Fibroblast of the conjunctiva (primary cell): Measurements from ENCODE around the gene ANKMY1.
"Not testable (repeated sequence)": the region's sequence is repeated elsewhere in the genome, so short reads cannot be mapped to it uniquely, and the experiment has no call there.

Experiments used
- DNase-seq: peaks from one replicate; pipeline ENCODE4 v3.0.0-alpha.2; 2010; ENCODE audit warnings: low read depth

The ANKMY1 gene

DNA sequence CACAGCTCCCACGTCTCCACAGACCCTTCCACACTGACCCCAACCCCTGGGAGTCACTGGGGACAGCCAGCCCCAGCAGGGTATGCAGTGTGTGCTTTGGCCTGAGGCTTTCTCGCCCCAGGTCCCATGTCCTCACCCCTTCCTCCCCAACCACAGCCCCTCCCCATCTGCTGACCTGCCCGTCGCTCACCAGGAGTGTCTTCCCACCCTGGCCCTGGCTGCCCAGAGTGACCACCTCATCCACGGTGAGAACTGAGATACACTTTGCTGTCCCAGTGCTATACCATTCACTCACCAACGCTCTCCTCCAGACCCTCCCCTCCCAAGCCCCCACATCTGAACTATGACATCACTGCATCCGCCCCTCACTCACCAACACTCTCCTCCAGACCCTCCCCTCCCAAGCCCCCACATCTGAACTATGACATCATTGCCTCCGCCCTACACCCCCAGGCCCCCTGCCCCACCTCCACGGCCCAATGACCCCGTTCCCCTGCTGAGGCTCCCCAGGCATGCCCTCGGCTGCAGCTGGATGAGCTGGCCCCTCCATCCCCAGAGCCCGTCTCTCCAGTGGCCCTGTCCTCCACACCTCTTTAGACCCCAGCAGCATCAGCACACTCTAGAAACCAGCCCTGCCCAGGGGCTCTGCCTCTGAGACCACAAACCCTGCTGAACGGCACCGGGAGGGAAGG lies 55.2 kb downstream of the ANKMY1 start:
- DNase-seq, result no peak

DNA sequence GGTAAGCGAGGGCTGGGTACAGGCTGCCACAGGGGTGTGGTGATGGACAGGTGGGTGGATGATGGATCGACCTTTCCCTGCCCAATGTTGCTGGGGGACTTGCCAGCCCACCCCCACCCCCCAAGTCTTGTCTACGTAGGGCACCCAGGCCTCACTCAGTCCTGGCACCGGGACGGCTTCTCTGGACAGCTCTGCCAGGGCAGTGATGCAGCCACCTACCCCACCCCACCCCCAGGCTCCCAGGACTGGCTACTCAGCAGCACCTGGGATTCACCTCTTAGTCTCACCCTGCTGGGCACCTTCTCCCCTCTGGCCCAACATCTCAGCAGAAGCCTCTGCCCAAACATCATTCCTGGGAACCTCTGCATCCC lies 55.7 kb downstream of the ANKMY1 start:
- DNase-seq, result no peak

DNA sequence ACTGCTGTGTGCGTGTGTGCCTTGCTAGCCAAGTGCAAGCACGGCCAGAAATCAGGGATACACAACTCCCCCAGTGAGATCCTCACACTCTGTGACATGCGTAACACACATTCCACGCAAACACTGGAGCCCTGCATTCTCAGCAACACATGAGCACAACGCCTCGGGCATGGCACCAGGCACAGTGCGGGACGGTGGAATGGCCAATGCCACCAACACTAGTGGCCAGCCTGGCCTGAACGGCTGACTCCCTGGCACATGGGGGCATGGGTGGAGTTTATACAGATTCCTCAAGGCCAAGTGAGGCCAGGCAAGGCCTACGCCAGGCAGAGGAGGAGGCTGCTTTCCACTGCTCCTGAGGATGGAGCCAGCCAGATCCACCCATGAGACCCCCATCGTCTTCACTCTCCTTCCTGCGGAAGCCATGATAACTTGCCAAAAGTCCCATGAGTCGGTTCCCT lies 56.2 kb downstream of the ANKMY1 start:
- no peak for DNase-seq

DNA sequence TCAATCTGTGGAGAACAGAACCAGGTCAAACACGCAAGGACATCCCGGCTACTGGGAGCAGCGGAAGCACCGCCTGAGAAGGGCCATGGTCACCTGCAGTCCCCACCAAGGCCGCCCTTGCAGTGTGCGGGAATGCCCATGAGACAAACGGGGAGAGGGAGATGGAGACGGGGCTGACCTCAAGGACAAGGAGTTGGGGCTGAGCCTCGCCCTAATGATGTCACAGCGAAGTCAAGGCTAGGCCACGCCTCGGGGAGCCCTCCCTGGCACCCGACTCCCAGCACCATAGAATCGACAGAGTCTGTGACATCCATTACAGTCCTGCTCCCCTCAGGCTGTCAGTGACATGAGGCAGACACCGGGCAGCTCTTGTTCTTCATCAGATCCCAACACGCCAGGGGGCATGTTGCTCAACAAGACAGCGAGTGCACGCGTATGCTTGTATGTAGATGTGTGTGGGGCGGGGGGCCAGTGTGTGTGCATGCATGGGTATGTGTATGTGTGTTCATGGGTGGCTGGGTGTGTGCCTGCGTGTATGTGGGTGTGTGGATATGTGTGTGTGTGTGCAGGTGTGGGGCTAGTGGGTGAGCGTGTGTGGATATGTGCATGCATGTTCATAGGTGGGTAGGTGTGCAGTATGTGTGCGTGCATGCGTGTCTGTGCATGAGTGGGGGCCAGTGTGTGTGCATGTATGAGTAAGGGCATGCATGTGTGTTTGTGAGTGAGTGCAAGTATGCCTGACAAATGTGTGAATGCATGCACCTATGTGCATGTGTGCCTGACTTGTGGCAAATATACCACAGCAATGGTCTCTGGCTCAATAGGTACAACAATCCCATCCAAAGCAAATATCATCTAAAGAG lies 57.0 kb downstream of the ANKMY1 start:
- no peak for DNase-seq

DNA sequence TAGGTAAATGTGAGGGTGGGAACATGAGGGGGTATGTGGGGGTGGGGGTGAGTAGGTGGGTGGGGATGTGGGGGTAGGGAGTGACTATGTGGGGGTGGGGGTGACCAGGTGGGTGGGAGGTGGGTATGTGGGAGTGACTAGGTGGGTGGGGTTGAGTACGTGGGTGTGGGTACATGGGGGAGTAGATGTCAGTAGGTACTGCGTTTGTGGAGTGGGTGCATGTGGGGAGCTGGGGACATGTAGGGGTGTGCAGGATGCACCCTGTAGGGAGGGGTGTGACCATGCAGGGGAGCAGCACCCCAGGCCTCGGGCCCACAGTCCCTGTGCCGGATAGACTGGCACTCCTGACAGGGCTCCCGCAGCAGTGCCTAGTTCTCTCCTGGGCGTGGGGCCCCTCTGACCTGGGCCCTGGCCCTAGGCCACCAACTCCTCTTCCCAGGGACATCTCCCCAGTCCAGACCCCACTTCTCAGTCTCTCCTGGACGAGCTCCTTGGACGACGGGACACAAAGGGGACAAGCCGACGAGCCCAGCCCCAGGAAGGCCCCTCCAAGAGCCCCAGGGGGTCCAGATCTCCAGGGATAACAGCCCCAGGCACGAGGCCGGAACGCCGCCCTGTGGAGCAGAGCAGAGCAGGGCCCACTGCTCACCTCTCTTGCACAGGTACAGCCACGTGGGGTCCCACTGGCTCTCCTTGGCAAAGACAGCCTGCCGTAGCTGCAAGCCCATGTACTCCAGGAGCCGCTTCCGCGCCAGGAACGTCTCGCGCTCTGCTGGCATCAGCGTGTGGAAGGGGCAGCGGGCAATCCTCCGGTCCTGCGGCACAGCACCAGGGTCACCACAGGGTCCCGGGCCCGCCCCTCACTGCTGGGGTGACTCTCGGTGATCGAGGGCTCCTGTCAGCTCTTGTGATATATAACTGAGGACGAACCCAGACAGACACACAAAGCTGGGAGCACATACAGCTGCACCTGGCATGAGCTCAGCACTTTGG lies 58.2 kb downstream of the ANKMY1 start:
- DNase-seq, result no peak

DNA sequence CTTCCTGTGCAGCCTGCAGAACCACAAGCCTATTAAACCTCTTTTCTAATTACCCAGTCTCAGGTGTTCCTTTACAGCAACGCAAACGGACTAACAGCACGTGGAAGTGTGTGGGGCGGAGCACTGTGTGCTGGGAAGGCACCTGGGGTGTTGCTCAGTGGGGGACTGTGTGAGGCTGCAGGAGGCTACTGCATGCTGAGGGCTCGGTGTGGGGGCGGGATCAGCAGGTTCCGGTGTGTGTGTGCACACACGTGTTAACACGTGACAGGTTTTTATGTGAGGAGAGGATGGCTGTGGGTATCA lies 58.9 kb downstream of the ANKMY1 start:
- no peak for DNase-seq

DNA sequence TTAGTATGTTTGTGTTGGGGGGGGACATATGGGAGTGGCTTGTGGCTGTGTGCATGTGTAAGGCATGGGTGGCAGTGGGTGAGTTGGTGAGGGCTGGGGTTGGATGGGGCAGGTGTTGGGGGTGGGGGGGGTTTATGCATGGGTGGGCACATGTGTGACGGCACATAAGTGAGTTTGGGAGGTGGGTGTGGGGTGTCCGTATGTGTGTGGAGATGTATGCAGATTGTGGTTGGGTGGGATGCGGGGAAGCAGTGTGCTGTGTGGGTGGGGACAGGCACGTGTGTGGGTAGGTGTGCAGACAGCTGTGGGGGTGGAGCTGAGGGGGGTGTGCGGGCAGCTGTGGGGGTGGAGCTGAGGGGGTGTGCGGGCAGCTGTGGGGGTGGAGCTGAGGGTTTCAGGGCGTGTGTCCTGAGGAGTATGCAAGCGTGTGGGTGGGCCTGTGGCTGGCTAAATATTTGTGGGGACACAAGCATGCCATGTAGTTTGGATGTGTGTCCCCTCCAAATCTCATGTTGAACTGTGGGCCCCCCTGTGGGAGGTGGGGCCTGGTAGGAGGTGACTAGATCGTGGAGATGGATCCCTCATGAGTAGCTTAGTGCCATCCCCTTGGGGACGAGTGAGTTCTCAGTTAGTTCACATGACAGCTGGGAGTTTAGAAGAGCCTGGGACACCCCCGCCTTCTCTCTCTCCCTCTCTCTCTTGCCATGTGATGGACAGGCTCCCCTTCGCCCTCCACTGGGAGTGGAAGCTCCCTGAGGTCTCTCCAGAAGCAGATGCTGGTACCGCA lies 59.4 kb downstream of the ANKMY1 start:
- no peak for DNase-seq

DNA sequence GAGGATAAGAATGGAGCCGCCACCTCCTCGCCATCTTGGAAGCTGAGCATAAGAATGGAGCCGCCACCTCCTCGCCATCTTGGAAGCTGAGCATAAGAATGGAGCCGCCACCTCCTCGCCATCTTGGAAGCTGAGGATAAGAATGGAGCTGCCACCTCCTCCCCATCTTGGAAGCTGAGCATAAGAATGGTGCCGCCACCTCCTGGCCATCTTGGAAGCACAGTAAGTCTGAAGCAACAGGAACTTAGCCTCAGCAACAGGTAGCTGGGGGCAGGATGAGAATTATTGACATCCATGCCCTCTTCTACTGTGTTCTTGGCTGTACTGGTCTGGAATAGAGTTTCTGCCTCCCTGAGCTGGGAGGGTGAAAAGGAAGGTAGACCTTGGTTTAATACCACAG lies 60.7 kb downstream of the ANKMY1 start:
- peak; percentile 42 for DNase-seq

DNA sequence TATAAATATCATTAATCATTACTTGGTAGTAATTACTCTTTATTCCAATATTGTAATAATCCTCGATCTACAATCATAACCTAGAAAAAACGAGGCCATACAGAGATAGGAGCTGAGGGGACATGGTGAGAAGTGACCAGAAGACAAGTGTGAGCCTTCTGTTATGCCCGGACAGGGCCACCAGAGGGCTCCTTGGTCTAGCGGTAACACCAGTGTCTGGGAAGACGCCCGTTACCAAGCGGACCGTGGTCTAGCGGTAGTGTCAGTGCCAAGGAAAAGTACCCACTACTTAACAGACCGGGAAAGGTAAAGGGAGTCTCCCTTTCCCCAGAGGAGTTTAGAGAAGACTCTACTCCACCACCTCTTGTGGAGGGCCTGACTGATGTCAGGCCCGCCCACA lies 62.8 kb downstream of the ANKMY1 start:
- not testable (repeated sequence) for DNase-seq

DNA sequence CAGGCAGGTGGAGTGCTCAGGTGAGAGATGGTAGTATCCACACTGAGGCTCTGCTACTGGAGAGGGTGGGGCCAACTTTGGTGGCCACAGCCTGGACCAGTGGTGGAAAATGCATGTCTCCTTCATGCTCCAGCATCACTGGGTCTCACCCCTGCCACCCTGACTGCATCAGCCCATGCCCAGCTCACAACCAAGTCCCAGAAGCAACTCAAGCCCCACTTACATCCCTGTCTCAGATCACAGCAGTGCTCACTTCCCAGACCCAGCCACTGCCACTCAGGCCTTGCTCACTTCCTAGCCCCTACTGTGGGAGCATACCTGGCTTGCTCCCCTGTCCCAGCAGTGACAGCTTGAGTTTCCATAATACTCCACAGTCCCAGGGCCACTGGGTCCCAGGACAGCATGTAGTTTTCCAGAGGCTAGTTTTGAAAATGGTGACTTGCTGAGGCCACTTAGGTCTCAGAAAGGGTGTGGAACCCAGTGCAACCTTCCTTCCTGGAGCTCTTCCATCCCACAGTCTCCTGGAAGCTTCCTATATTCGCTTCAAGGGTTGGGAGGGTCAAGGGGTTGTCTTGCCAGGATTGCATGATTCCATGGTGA lies 63.5 kb downstream of the ANKMY1 start:
- no peak for DNase-seq

DNA sequence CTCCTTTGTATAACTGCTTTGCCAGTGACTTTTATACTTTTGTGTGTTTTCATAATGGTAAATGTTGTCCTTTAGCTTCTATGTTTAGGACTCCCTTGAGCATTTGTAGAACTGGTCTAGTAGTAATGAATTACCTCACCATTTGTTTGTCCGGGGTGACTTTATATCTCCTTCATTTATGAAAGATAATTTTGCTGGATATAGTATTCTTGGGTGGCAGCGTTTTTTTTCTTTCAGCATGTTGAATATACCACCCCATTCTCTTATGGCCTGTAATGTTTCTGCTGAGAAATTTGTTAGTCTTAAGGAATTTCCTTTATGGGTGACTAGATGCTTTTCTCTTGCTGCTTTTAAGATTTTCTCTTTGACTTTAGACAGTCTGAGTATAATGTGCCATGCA lies 66.3 kb downstream of the ANKMY1 start:
- no peak for DNase-seq

DNA sequence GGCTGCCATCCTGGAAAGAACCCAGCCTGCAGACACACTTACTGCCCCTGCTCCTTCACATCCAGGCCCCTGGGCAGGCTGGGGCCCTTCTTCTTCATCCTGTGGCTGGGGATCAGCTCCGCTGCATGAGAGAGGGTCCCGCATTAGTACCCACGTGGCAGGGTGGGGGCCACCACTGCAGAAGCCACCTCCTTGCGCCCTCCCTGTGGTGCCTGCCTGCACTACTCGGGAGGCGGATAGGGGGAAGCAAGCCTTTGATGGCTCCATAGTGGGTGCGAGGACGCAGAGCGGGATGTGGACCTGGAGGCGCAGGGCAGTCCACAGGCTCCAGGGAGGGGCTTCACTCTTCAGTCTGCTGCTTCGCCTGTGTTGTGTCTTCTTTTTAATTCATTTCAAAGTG lies 75.6 kb downstream of the ANKMY1 start:
- DNase-seq, result no peak

DNA sequence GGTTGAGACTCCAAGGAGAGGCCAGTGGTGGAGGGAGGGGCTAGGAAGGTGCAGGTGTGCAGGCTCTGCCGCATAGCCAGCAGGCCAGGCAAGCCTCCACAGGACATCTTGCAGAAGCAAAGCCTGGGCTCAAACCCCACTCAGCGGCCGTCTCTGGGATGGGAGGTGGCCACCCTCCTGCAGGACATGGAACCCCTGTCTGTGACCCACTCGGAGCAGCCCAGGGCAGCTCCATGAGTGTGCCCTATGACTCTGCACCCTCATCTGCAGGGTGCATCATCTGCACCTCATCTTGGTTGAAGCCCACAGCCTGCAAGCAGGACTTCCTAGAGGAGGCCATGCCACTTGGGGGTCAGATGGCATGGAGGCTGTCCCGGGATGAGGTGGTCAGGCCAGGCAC lies 76.1 kb downstream of the ANKMY1 start:
- no peak for DNase-seq

DNA sequence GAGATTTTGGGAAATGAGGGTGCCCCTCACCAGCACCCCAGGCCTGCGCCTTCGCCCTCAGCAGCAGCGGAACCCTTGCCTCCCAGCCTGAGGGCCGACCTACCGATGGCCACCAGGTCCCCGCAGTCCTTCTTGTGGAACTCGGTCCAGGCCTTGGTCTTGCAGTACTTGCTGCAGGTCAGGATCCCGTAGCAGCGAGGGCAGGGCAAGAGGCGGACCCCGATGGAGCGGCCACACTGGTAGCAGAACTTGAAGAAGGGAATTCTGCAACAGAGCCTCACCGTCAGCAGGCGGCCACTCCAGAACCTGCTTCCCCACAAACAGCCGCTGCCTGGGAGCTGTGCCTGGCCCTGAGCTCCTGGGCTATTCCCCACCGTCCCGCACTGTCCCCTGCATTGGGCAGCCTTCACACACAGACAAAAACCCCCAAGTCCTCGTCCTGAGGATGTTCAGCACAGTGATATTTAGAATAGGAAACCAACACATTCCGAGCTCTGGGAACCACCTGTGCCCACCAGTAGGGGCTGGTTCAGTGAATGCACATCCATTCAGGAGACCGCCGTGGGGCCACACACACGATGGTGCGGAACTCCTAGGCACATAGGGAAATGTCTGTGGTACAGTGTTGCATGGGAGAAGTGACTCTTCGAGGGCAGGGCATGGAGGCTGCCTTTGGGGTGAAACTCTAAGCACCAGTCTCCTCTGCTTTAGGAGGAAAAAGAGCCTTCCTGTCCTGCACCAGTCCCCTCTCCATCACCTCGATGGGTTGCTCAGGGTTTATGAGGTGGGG lies 76.8 kb downstream of the ANKMY1 start:
- no peak for DNase-seq

DNA sequence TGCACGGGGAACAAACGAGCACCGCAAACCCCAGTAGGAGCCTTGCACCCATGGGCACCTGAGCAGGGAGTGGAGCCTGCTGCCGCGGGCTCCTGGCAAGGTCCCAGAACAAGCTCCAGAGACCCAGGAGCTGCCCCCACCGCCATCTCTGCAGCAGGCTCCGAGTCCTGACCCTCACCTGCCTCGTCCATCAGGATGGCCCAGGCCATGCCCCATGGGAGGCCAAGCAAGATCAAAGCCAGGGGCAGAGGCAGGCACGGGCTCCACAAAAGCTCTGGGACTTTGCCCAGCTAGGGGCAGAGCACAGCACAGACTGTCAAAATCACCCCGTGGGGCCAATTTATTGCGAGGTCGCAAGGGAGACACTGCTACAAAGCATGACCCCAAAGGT lies 78.7 kb downstream of the ANKMY1 start:
- no peak for DNase-seq

DNA sequence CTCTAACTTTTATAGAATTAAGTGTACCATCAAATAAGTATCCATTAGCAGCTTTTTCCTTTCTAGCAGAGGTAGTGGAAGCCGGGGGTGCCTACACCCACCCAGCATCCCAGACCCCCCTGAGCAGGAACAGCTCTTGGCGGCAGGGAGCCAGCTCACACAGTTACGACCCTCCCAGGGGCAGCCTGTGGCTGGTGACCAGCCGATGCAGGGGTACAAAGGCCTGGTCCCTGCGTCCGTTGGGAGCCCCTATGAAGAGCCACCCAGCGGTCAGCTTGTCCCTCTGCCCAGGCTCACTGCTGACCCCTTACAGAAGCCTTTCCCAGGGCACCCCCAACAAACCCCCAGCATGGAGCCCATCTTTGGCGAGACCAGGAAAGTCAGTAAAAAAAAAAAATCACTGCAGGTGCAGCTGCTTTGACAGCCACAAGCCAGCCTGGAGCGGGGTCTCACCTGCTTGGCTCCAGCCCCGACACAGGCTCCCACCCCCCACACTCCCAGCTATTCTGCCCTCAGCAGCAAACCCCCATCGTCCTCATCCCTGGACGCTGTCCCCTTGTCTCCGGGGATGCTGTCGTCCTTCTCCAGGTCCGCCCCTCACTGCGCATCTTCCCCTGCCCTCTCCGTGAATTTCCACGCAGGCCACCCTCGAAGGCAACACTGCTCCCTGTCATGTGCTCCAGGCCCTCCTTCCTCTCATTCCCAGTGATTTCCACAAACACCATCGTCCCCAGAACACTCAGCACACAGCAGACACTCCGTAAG lies 79.3 kb downstream of the ANKMY1 start:
- no peak for DNase-seq

DNA sequence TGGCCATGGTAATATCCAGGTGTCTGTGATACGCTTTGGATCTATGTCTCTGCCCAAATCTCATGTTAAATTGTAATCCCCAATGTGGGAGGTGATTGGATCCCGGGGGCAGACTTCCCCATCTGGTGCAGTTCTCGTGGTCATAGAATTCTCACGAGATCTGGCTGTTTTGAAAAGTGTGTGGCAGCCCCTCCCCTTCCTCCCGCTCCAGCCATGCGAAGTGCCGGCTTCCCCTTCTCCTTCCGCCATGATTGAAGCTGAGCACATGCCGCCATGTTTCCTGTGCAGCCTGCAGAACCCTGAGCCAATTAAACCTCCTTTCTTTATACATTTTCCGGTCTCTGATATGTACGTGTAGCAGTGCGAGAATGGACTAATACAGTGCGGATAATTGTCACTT lies 79.9 kb downstream of the ANKMY1 start:
- DNase-seq, result no peak

DNA sequence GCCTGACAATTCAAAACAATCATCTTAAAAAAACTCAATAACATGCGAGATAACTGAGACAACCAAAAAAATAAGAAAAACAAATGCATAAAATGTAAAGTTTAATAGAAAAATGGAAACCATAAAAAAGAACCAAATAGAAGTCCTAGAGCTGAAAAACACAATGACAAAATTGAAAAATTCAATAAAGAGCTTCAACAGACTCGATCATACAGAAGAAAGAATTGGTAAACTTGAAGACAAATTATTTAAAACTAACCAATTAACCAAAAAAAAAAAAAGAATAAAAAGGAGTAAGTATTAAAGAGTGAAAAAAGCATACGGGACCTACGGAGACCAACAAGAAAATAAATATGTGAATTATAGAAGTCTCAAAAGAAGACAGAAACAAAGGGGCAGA lies 84.6 kb downstream of the ANKMY1 start:
- no peak for DNase-seq

DNA sequence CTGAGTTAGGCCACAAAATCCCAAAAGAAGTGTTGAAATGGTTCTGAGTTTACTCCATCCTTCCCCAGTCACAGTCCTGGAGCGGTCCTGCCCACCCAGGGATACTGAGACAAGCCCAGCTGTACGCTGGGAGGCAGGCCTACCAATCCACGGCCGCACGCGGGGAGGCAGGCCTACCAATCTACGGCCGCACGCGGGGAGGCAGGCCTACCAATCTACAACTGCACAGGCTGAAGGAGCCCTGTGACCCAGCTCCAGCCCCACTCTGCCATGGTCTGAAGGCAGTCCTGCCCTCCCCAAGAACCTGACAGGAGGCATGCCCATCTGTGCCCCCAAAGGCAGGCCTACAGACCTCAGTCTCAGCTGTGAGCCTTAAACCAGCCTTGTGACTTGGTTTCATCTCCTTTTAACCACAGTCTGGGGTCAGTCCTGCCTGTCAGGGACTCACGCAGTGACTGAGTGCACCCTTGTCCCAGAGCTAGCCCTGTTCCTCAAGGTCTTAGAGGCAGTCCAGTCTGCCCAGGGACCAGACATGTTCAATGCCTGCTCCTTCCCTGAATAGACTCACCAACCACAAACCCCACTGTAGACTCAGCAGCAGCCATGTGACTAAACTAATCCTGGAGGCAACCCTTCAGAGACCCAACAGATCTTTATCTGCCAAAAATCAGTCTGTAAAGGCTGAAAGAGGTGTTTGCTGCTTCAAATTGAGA lies 85.6 kb downstream of the ANKMY1 start:
- no peak for DNase-seq
